ENCODE results near the gene ZNF804B.
"Not testable (repeated sequence)": the region's sequence is repeated elsewhere in the genome, so short reads cannot be mapped to it uniquely, and the experiment has no call there.

Gene ZNF804B

DNA sequence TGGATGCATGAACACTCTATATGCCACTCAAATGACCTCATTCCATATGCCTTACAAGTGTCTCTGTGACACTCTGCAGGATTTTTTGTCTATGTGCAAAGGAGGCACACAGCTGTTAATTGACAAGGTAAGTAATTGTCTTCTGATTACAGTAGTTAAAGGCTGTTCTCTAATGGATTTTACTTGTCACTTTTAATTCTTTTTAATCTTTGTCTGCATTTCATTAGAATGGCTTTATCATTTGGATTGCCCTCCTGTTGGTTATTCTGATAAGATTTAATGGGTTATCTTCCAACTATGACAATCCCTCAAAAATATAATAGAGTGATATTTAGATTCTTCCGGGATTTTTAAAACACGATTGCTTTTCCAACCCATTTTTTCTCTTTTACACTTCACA, 326.1 kb downstream of the ZNF804B start:
- no peak for DNase-seq (ENCODE audit: low read depth)

DNA sequence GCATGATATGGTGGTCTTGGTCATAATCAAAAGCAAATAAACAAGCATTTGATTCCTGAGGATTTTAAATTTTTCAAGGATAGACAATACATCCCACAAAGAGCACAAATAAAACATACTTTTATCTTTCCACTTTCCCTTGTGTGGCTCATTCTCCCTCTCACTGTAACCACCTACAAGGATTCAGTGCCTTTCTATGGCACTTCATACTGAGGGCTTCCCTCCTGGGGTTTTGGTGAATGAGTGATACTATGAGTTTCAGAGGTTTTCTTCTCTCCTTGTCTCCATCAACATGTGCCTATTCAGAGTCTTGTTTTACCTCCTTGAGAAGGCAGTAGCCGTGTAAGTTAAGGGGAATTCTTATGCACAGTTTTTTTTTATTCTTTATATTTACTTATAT, 332.1 kb downstream of the ZNF804B start:
- DNase-seq (ENCODE audit: low read depth), result no peak

DNA sequence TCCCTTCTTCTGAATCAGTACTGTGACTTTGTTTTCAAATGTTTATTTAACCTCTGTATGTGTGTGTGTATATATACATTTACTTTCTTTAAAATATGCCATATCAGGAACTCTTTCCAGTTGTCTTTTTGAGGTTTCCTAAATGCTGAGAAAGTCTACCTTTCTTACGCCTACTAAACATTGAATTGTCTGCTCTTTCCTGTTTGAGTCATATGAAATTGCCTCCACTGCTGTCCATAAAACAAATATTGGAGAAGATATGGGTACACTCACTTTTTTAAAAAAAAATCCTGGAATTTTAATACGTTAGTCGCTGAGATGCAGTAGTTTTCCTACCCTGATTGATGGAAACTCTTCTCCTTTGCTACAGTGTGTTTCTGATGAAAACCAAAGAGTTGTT, 334.8 kb downstream of the ZNF804B start:
- DNase-seq (ENCODE audit: low read depth), result no peak

GRCh38 chr7:89103564-89103963, 344.1 kb downstream of the ZNF804B start:
- DNase-seq (ENCODE audit: low read depth), result no peak

- DNase-seq (ENCODE audit: low read depth), result no peak
Measured at GRCh38 chr7:89104748-89105685, 345.5 kb downstream of the ZNF804B start.

- DNase-seq (ENCODE audit: low read depth), result no peak
Measured at GRCh38 chr7:89123871-89124270, 364.4 kb downstream of the ZNF804B start.

- no peak for DNase-seq (ENCODE audit: low read depth)
Measured at GRCh38 chr7:89129600-89130375, 370.3 kb downstream of the ZNF804B start.

DNA sequence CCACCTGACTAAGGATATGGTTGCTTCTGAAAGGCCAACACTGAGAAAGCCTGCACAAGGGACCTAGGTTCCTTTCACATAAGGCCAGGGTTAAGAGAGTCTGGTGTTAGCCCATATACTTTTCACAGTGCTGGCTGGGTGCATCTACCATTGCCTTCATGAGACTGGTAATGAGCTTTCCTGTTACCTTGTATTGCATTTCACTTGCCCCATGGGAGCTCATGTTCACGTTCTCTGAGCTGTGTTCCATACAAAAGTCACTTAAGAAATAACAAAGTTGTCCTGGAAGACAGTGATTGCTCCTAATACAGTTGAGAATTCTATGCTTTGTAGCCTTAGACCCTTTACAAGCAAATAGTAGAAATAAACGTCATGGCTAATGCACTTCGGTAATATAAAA, 373.9 kb downstream of the ZNF804B start:
- no peak for DNase-seq (ENCODE audit: low read depth)

DNA sequence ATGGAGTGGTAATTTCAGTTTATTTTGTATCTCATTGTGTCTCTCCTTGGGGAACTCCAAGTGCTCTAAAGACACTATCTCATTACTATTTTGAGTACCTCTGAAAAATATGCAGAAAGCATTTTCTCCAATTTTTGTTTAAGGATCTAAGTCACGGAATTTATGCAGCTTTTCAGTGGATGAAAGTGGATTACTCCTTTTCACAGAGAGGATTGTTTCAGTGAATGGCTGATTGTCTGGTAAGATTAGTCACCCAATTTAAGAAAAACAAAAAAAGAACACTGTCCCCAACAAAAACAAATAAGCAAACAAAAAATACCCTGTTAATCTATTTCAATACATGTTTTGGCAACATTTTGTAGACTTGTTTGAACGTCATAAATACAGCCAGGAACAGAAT, 374.3 kb downstream of the ZNF804B start:
- no peak for DNase-seq (ENCODE audit: low read depth)

GRCh38 chr7:89145801-89146200, 386.3 kb downstream of the ZNF804B start:
- no peak for DNase-seq (ENCODE audit: low read depth)

DNA sequence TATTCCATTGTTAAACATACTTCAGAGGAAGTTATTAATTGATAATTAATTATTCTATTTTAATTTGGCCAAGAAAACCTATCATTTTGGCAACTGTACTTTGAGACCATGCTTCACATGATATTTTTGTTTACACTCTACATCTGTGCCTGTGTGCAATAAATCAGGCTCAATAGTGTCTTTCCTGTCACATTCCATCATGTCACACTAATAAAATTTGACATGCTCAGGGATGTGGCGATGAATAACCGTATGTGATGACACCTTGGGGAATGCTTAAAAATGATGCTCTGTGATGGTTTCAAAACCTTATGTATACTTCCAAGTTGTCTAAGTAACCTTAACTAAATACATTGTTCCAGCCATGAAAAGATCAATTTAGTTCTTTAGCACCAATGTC, 400.6 kb downstream of the ZNF804B start:
- no peak for DNase-seq (ENCODE audit: low read depth)

GRCh38 chr7:89165421-89165820, 405.9 kb downstream of the ZNF804B start:
- DNase-seq (ENCODE audit: low read depth), result no peak

DNA sequence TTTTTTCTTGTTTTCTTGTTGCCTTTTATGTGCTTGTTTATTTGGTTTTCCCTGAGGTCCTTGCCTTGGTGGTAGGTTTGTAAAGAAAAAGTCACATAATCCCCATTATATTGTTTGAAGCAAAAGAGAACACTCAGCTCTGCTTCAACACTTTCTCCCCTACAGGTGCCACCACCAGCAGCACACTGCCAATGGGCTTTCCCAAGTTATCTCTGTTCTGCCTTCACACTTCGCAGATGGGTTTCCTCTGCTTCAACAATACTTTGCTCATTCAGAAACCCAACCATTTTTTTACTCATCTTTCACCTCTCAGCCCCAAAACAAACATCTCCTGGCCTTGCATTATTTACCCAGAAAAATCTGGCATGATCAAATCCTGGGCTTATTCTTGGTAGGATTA, 411.1 kb downstream of the ZNF804B start:
- no peak for DNase-seq (ENCODE audit: low read depth)

DNA sequence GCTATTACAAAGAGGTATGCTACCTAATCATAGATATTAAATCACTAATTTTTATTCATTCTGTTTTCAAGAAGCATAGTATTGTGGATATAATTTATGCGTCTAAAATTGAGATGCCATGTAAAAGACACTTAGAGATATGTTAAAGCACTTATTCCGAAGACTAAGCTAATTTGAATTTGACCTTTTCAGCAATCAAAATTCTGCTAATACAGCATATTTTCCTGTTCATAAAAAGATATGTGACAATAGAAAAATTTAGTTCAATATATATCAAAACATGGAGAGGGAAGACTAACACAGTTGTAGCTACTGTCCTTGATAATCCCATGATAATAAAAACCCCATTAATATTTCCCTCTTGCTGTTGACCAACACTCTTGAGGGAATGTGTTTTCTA, 422.6 kb downstream of the ZNF804B start:
- no peak for DNase-seq (ENCODE audit: low read depth)

DNA sequence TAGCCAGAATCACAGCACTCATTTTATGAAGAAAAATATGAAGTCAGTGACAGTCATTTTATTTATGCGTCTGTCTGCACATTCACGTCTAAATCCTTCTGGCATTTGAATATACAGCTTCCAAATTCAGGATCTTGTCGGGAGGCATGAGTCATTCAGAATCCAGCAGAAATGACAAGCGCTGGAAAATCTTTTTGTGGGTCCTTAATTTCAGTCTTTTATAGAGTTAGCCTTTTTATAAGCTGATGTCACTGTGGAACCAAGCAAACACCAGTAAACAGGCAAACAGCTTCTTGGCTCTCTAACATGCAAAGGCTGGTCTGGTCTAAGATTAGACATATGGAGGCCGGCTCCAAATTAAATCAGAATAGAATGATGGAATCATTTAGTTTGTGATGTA, 424.2 kb downstream of the ZNF804B start:
- no peak for DNase-seq (ENCODE audit: low read depth)

- no peak for DNase-seq (ENCODE audit: low read depth)
Measured at GRCh38 chr7:89200758-89201157, 441.3 kb downstream of the ZNF804B start.

DNA sequence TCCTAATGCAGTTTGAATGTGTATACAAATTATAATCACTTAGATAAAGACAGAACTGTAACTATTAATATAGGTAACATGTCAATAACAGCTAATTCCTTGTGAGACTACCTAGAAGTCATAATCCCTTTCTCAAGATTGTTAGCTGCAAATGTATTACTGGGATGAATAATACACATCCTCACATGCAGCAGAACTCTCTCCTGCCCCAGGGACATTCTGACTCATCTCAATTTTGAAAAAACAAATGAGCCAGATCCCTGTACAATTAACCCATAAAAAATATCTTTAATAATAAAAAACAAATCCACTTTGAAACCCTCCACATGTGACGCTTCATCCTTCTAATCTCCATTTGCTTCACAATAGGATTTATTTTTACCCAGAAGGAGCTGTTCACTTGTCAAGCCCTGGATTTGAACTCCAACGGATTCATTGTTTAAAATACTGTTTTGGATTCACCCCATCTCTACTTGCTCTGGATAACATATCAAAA, 464.4 kb downstream of the ZNF804B start:
- DNase-seq (ENCODE audit: low read depth), result no peak

GRCh38 chr7:89228688-89229171, 469.2 kb downstream of the ZNF804B start:
- not testable (repeated sequence) for DNase-seq (ENCODE audit: low read depth)

GRCh38 chr7:89238156-89238555, 478.7 kb downstream of the ZNF804B start:
- peak; percentile 12 for DNase-seq (ENCODE audit: low read depth)

GRCh38 chr7:89246196-89246595, 486.7 kb downstream of the ZNF804B start:
- DNase-seq (ENCODE audit: low read depth), result no peak

DNA sequence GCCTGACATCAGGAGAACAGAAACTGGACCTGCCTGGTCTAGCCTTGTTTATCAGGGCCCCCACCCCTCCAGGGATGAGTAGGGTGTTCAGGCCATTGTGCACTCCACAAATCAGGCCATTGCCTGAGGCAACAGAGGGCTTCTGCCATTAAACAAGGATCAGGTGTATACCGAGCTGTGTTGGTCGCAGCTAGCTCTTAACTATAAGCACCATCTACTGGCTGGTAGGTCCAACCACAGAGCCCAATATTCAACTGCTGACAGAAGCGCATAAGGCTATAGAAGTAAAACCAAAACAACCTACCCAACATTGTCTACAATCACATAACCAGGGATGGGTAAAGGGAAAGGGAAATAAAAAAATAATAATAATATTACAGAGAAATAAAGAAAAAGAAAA, 487.7 kb downstream of the ZNF804B start:
- DNase-seq (ENCODE audit: low read depth), result no peak

GRCh38 chr7:89259085-89259484, 499.6 kb downstream of the ZNF804B start:
- no peak for DNase-seq (ENCODE audit: low read depth)

- no peak for DNase-seq (ENCODE audit: low read depth)
Measured at GRCh38 chr7:89264126-89264525, 504.6 kb downstream of the ZNF804B start.

Measured in fibroblast of the conjunctiva (primary cell).